Measurements from ENCODE around the gene WAPL. TPM values are rescaled to one million over a fixed set of nuclear protein-coding genes. Genes with fewer than 3 reads are reported as not detected.
"Not testable (repeated sequence)": the region's sequence is repeated elsewhere in the genome, so short reads cannot be mapped to it uniquely, and the experiment has no call there.

Gene WAPL
- total and polyA plus RNA-seq, 2 of the 8 experiments (the other 6 are each of a cell fraction or from before 2014, with no cell fraction given) = 12.8 to 48.1 TPM

GRCh38 chr10:86533328-86533727, 11.7 kb upstream of the WAPL start (continued):
- no peak for TF ChIP-seq ATF3 (IDR thresholded peaks at IDR 0.05; ENCODE audit: insufficient read depth, low read depth, low read length)
- TF ChIP-seq SRF (IDR thresholded peaks at IDR 0.05; ENCODE audit: low read depth, low read length) = no peak
- no peak for TF ChIP-seq ATF2 (IDR thresholded peaks at IDR 0.05; ENCODE audit: low read length)
- TF ChIP-seq ASH2L (IDR thresholded peaks at IDR 0.05; ENCODE audit: low read length) = no peak
- TF ChIP-seq RBBP5 (IDR thresholded peaks at IDR 0.05; ENCODE audit: borderline replicate concordance, low read depth, low read length) = no peak
- TF ChIP-seq CEBPB (IDR thresholded peaks at IDR 0.05; ENCODE audit: low read depth, low read length) = no peak
- no peak for TF ChIP-seq PHF8 (conservative IDR thresholded peaks at IDR 0.05; ENCODE audit: low read depth, low read length)

DNA sequence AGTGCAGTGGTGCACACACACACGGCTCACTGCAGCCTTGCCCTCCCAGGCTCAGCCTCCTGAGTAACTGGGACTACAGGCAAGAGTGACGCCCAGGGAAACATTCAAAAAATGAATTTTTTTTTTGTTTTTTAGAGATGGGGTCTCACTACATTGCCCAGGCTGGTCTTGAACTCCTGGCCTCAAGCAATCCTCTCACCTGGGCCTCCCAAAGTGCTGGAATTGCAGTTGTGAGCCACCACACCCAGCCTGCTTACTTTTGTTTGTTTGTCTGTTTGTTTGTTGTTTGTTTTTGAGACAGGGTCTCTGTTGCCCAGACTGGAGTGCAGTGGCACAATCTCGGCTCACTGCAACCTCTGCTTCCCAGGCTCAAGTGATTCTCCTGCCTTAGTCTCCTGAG, 7.1 kb upstream of the WAPL start:
- H4K91ac ChIP-seq (replicated peaks; ENCODE audit: insufficient read length, low read length); H3K9me3 ChIP-seq (ENCODE audit: insufficient read depth in 2 of 2, low read depth in 1 of 2, low read length in 1 of 2); H3K79me2 ChIP-seq (ENCODE audit: control insufficient read depth in 1 of 2, insufficient read depth in 2 of 2, low read length in 2 of 2); H2AK5ac ChIP-seq (ENCODE audit: low read depth, low read length); H2BK120ac ChIP-seq (replicated peaks; ENCODE audit: low read depth, low read length); H3K4me2 ChIP-seq (ENCODE audit: insufficient read depth in 1 of 2, low read depth in 2 of 2, low read length in 2 of 2); H4K5ac ChIP-seq (ENCODE audit: insufficient read length, low read depth, low read length); H3K4me1 ChIP-seq (replicated peaks in 1 of 4; ENCODE audit: control insufficient read depth in 3 of 4, insufficient read depth in 4 of 4, low read length in 3 of 4); H2BK15ac ChIP-seq (ENCODE audit: low read length); H4K20me1 ChIP-seq (replicated peaks in 1 of 2; ENCODE audit: control insufficient read depth in 1 of 2, insufficient read depth in 2 of 2, low read length in 2 of 2); H3K56ac ChIP-seq (replicated peaks; ENCODE audit: insufficient read length, low read depth, low read length); H3K23me2 ChIP-seq (ENCODE audit: low read depth, low read length); H3K36me3 ChIP-seq (ENCODE audit: control insufficient read depth in 2 of 4, insufficient read depth in 4 of 4, low read length in 3 of 4); H3K27me3 ChIP-seq (replicated peaks in 1 of 4; ENCODE audit: control insufficient read depth in 3 of 4, extremely low read depth in 1 of 4, insufficient read depth in 3 of 4, low read length in 3 of 4); H2BK20ac ChIP-seq (ENCODE audit: low read length); H4K8ac ChIP-seq (ENCODE audit: extremely low read depth, insufficient read depth, low read length); H3K23ac ChIP-seq (ENCODE audit: insufficient read length); H3K4ac ChIP-seq (replicated peaks; ENCODE audit: insufficient read length, low read depth, low read length); FAIRE-seq; POLR2A ChIA-PET (ENCODE audit: partially characterized antibody); H2AFZ ChIP-seq (ENCODE audit: low read length); DNase-seq (ENCODE audit: low read depth in 1 of 2, low spot score in 2 of 2); H3K18ac ChIP-seq (ENCODE audit: extremely low read depth, low read length); H3K27ac ChIP-seq (ENCODE audit: low read depth, low read length); H3K9ac ChIP-seq (replicated peaks in 1 of 4; ENCODE audit: extremely low read depth in 1 of 4, low read depth in 3 of 4, low read length in 3 of 4); H2BK5ac ChIP-seq (ENCODE audit: low read depth, low read length); H3K79me1 ChIP-seq (ENCODE audit: low read depth, low read length); H2BK12ac ChIP-seq (ENCODE audit: low read depth, low read length); H3K4me3 ChIP-seq (ENCODE audit: extremely low read depth in 1 of 4, insufficient read depth in 2 of 4, low read depth in 3 of 4, low read length in 4 of 4); H3K14ac ChIP-seq (ENCODE audit: insufficient read length): not testable (repeated sequence)
- CTCF ChIA-PET (ENCODE audit: partially characterized antibody) = interaction anchor here (0.8 to 1.6 kb wide), 3 partner anchors 41 to 57 kb away, joined by 3 to 5 read pairs (median 4); no protein-coding TSS in a partner anchor
- 89% methylated on average over 3 of the region's 3 CpGs; no CpG with 5 or more reads in 1 of the 2 experiments for WGBS, 2 experiments (ENCODE audit: extremely low coverage in 1 of 2, insufficient coverage in 1 of 2, insufficient read length in 1 of 2, insufficient replicate concordance in 2 of 2, low coverage in 1 of 2, low lambda C conversion rate in 2 of 2, missing lambda C conversion rate in 1 of 2)

Data from H1 (cell line).